Large intestine (tissue), 3 donors: ENCODE results near the gene KRT82. TPM values are rescaled to one million over a fixed set of nuclear protein-coding genes. Genes with fewer than 3 reads are reported as not detected.

Experiments used
- DNase-seq, 2 donors: peaks; one replicate each; pipeline versions ENCODE4 v3.0.0 to v3.0.0-alpha.2; 2013
- H3K27ac ChIP-seq: one replicate; pipeline ENCODE4 v1.5.1; 2013; ENCODE audit warnings: low read length
- H3K27me3 ChIP-seq: 2 replicates; pipeline ENCODE4 v1.6.1; 2013; ENCODE audit warnings: low read length; ENCODE audit not compliant: control insufficient read depth, insufficient read depth
- H3K36me3 ChIP-seq: 2 replicates; pipeline ENCODE4 v1.6.1; 2013; ENCODE audit warnings: low read length; ENCODE audit not compliant: control insufficient read depth, insufficient read depth
- H3K4me1 ChIP-seq: one replicate; pipeline ENCODE4 v1.6.1; 2013; ENCODE audit warnings: low read length; ENCODE audit not compliant: control insufficient read depth, insufficient read depth
- H3K4me3 ChIP-seq: one replicate; pipeline ENCODE4 v1.5.1; 2013; ENCODE audit warnings: low read length
- H3K9me3 ChIP-seq: one replicate; pipeline ENCODE4 v1.6.1; 2013; ENCODE audit warnings: mild to moderate bottlenecking, low read depth, low read length, moderate library complexity; ENCODE audit not compliant: control insufficient read depth
- WGBS: methylation state at CpG from one replicate; pipeline ENCODE4 v1.1.5; 2013; ENCODE audit warnings: low lambda C conversion rate; ENCODE audit not compliant: insufficient coverage; 5-methylcytosine and 5-hydroxymethylcytosine counted together
- polyA plus RNA-seq: library from polyadenylated mRNA; unstranded; fragments of 120-200 nt; gene quantifications from one replicate; pipeline ENCODE4 v1.2.1, GENCODE V29; 2013

Gene KRT82
- polyA plus RNA-seq, 1 donor: not detected

GRCh38 chr12:52360663-52361271 lies 45.4 kb downstream of the KRT82 start:
- no peak for DNase-seq
- Histone ChIP-seq H3K27ac (no peak overlapping the region), H3K4me3 (no peak overlapping the region), H3K4me1 (no peaks in the 10 kb centered on the region), H3K36me3 (no peaks in the 10 kb centered on the region), H3K9me3 (no peaks in the 10 kb centered on the region), H3K27me3 (peaks cover 12% of the 10 kb centered on the region)
- no CpG with 5 or more reads among the region's 13 CpGs for WGBS

- no CpG with 5 or more reads among the region's 7 CpGs for WGBS
Observed at GRCh38 chr12:52360106-52360662, 46.0 kb downstream of the KRT82 start.

GRCh38 chr12:52359621-52360061 lies 46.5 kb downstream of the KRT82 start:
- WGBS: no CpG with 5 or more reads among the region's 5 CpGs
- Histone ChIP-seq H3K27ac (no peak overlapping the region), H3K4me3 (no peak overlapping the region), H3K4me1 (no peaks in the 10 kb centered on the region), H3K9me3 (no peaks in the 10 kb centered on the region), H3K27me3 (peaks cover 7% of the 10 kb centered on the region), H3K36me3 (no peaks in the 10 kb centered on the region)
- no peak for DNase-seq

More at GRCh38 chr12:52360106-52360662, 46.0 kb downstream of the KRT82 start:
- Histone ChIP-seq H3K9me3 (no peaks in the 10 kb centered on the region), H3K36me3 (no peaks in the 10 kb centered on the region), H3K4me1 (no peaks in the 10 kb centered on the region), H3K27ac (no peak overlapping the region), H3K27me3 (peaks cover 12% of the 10 kb centered on the region), H3K4me3 (no peak overlapping the region)
- DNase-seq: no peak

- no peaks in the 10 kb centered on the region for H3K9me3 ChIP-seq
- H3K4me3 ChIP-seq: no peak overlapping the region
- DNase-seq: no peak
- WGBS: no CpG with 5 or more reads among the region's 5 CpGs
- H3K36me3 ChIP-seq: no peaks in the 10 kb centered on the region
- no peaks in the 10 kb centered on the region for H3K4me1 ChIP-seq
- H3K27ac ChIP-seq: no peak overlapping the region
- peaks cover 6% of the 10 kb centered on the region for H3K27me3 ChIP-seq
Observed at GRCh38 chr12:52358575-52359350, 47.4 kb downstream of the KRT82 start.

- H3K4me1 ChIP-seq: no peaks in the 10 kb centered on the region
- no peak overlapping the region for H3K4me3 ChIP-seq
- no peaks in the 10 kb centered on the region for H3K36me3 ChIP-seq
- no peak overlapping the region for H3K27ac ChIP-seq
- DNase-seq: no peak
- H3K27me3 ChIP-seq: peaks cover 10% of the 10 kb centered on the region
- no CpG with 5 or more reads among the region's 20 CpGs for WGBS
- H3K9me3 ChIP-seq: no peaks in the 10 kb centered on the region
Observed at GRCh38 chr12:52356762-52357580, 49.2 kb downstream of the KRT82 start.

- no peak for DNase-seq
- Histone ChIP-seq H3K4me1 (no peaks in the 10 kb centered on the region), H3K27ac (no peak overlapping the region), H3K4me3 (no peak overlapping the region), H3K27me3 (peaks cover 10% of the 10 kb centered on the region), H3K9me3 (no peaks in the 10 kb centered on the region), H3K36me3 (no peaks in the 10 kb centered on the region)
- WGBS: no CpG with 5 or more reads among the region's 56 CpGs
Observed at GRCh38 chr12:52356031-52356761, 49.9 kb downstream of the KRT82 start.

GRCh38 chr12:52355176-52355575 lies 51.0 kb downstream of the KRT82 start:
- DNase-seq: no peak
- Histone ChIP-seq H3K36me3 (no peaks in the 10 kb centered on the region), H3K27ac (no peak overlapping the region), H3K4me1 (no peaks in the 10 kb centered on the region), H3K9me3 (no peaks in the 10 kb centered on the region), H3K4me3 (no peak overlapping the region), H3K27me3 (peaks cover 10% of the 10 kb centered on the region)
- 100% methylated on average over 1 of the region's 8 CpGs for WGBS

GRCh38 chr12:52354200-52354599 lies 51.9 kb downstream of the KRT82 start:
- Histone ChIP-seq H3K27me3 (peaks cover 10% of the 10 kb centered on the region), H3K4me3 (no peak overlapping the region), H3K36me3 (no peaks in the 10 kb centered on the region), H3K27ac (no peak overlapping the region), H3K4me1 (no peaks in the 10 kb centered on the region), H3K9me3 (no peaks in the 10 kb centered on the region)
- no peak for DNase-seq
- no CpG with 5 or more reads among the region's 5 CpGs for WGBS

GRCh38 chr12:52353766-52354165 lies 52.4 kb downstream of the KRT82 start:
- no peaks in the 10 kb centered on the region for H3K9me3 ChIP-seq
- no peak overlapping the region for H3K4me3 ChIP-seq
- peaks cover 10% of the 10 kb centered on the region for H3K27me3 ChIP-seq
- H3K4me1 ChIP-seq: no peaks in the 10 kb centered on the region
- H3K27ac ChIP-seq: no peak overlapping the region
- H3K36me3 ChIP-seq: no peaks in the 10 kb centered on the region
- no peak for DNase-seq
- WGBS: no CpG with 5 or more reads among the region's 3 CpGs
